NCI-H446 (cell line): ENCODE data around the gene KRT85.

Source experiments
- DNase-seq, 2 experiments: peaks; one replicate each; lab custom pipeline; 2025; lab: John Stamatoyannopoulos, UW

The KRT85 gene

DNA sequence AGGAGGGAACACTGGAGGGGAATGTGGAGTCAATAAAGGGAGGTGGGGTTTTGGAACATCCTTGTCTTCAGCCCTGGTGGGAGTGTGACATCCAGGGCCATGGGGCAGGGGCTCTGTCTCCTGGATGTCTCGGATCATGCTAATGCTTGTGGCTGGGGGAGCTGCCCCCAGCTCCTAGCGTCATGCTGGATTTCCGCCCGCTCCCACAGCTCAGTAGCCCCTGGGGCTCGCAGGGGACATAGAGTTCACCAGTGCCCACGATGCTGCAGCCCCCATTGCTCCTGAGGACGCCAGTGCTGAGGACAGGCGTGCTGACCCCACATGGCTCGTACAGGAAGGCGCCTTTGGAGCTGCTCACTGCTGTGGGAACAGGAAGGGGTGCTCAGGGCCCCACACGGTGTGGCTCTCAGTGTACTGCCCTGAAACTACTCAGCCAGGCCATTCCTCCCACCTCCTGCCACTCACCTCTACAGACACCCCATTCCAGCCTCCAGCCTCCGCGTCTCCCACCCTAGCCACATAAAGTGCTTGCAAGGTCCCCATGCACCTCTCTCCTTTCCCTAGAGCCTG, 27.6 kb upstream of the KRT85 start:
- no peak for DNase-seq

DNA sequence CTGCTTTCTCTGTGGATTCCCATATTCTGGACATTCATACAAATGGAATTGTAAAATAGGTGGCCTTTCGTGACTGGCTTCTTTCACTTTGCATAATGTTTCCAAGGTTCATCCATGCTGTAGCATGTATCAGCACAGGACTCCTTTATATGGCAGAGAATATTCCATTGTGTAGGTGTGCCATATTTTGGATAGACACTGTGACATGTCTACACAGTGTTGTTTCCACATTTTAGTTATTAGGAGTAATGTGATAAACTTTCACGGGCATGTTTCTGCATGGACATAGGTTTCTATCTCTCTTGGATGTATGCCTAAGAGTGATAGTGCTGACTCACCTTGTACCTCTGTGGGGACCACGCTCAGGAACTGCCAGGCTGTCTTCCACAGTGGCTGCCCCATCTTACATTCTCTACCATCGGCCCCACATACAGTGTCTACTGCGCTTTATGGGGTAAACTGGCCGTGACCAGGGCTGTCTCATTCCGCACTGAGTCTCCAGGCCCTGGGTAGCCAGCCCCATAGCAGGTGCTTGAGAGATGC, 25.3 kb upstream of the KRT85 start:
- no peak for DNase-seq

- DNase-seq: peak; percentile 92
These were observed 24.3 kb upstream of the KRT85 start for GRCh38 chr12:52391618-52392002.

DNA sequence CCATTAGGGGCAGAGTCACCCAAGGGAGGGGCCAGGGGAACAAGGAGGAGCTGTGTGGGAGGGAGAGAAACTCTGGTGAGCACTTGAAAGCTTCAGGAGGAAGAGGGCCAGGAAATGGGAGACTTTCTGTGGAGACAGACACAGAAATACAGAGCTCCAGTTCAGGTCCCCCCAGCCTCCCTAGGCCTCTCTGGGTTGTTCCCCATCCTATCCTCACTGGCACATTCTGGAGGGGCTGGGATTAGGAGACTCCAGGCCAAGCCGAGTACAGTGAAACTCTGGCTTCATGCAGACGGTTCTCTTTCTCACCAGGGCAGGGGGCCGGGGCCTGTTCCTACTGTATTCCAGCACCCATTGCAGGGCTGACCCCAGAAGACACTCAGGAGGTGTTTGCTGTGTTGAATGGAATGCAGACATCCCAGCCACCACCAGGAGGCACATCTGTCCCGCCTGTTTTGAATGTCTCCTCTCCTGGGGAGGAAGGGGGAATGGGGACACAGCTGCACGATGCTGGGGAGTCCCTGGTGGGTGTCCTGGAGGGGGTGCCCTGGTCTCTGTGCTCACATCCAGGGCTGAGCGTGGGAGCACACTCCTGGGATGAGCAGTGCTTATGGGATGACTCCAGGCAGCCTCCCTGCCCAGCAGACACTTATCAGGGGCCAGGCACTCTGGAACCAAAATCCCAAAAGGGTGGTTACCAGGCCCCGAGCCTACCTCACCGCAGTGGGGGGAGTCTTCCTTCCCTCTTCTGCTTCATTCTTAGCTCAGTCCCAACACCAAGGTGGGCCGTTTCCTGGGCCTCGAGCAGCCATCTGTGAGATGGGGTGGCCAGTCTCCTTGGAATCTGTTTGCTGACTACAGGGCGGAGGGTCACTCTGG, 23.7 kb upstream of the KRT85 start:
- no peak for DNase-seq

DNA sequence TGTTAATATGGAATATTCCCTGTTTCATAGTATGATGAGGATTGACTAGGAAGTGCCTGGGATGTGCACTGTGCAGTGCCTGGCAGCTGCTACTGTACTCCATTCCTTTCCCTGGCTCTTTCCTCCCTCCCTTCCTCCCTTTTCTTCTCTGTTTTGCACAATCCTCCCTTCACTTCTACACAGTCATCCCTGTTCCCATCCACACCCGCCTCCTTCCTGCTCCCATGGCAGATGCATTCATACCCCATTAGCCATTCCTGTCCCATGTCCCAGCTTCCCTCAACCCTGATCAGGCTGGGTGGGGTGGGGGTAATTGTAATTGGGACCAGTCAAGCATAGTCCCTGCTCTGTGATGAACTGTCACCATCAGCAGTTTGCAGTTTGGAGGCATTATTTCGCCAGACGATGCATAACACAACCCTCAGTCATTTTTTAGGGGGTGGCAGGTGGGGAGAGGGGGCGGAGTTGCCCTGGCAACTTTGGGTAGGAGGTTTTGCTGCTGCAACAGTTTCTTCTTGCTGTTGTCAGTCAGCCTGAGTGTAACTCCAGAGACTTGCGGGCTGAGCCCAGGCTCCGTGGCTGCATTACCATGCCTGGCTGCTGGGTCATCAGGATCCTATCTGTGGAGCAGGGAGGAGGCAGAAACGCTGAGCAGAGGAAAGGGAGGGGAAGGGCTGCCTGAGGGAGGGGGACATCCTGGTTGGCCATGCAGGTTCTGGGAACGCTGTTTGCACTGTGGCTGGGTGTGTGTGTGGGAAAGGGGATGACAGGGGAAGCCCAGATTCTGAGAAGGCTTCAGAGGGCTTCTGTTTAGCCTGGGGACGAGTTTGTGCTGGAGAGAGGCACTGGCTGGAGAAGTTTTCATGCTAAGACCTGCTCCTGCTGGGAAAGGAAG, 22.3 kb upstream of the KRT85 start:
- DNase-seq: no peak

- peak in 1 of 2 experiments; percentile 42 for DNase-seq
These were observed 20.6 kb upstream of the KRT85 start for GRCh38 chr12:52387859-52388258.

GRCh38 chr12:52385226-52385702, 18.0 kb upstream of the KRT85 start, which contains the start of gene KRT84:
Gene KRT84, minus strand, starts transcription at chr12:52385652. Its CDS starts 67 bp downstream, at chr12:52385585.
- no peak for DNase-seq

DNA sequence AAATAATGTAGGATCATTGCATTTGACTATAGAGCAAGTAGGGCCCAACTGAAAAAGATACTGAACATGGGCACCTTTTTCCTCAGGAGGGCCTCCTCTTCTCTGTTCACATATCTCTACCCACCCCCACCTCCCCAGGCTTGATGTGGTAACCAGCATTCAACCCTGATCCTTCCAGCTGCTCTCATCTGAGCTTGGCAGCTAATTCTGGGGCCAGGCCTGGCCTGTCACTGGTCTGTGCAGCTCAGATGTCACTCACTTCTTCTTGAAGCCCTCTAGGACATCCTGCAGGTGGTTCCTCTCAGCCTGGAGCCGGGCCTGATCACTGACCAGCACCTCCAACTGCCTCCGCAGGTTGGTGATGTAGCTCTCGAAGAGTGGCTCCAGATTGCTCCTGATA, 16.1 kb upstream of the KRT85 start:
- DNase-seq: no peak

GRCh38 chr12:52382854-52383253, 15.6 kb upstream of the KRT85 start:
- DNase-seq: no peak

- DNase-seq: no peak
These were observed 13.9 kb upstream of the KRT85 start for GRCh38 chr12:52381206-52381605.

- peak in 1 of 2 experiments; percentile 41 for DNase-seq
These were observed 13.0 kb upstream of the KRT85 start for GRCh38 chr12:52380271-52380694.

- no peak for DNase-seq
These were observed 12.3 kb upstream of the KRT85 start for GRCh38 chr12:52379536-52379935.

GRCh38 chr12:52378091-52378490, 10.8 kb upstream of the KRT85 start:
- DNase-seq: no peak

- DNase-seq: no peak
These were observed 10.0 kb upstream of the KRT85 start for GRCh38 chr12:52377266-52377665.

DNA sequence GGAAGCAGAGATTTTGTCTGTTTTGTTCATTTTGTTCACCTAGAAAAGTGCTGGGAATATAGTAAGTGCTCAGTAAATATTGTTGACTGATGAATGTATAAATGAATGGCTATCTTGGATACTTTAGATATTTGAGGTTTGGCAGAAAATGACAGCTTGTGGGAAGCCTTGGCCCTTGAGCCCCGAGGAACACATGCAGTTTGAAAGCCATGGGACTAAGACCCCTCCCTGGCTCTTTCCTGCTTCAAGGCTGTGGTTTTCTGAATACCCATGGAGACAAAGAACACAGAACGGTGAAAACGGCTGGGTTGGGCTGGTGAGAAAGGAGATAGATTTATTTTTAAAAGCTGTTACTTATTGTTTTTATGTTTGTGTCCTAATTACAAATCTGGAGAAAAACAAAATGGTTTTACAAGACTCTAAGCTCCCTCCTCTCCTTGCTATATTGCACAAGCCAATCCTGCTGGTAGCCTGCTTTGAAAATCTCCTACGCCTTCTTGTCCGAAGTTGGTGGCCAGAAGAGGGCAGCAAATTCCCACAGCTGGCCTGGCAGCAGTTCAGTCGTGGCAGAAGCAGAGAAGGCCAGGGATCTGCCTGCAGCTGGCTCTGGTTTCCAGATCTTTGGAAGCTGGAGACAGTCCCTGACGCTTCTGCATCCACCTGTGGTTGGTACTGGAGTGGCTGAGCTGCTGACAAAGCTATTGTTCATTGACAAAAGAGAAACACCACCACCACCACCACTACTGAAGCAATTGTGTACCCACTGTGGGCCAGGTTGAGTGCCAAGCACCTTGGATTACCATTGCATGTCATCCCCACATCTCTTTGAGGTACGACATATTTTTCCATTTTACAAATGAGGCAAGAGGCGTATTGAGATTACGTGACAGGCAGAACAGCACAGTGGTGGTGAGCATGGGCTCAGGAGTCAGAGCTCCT, 5.2 kb upstream of the KRT85 start:
- peak; percentile 5 to 75 for DNase-seq

DNA sequence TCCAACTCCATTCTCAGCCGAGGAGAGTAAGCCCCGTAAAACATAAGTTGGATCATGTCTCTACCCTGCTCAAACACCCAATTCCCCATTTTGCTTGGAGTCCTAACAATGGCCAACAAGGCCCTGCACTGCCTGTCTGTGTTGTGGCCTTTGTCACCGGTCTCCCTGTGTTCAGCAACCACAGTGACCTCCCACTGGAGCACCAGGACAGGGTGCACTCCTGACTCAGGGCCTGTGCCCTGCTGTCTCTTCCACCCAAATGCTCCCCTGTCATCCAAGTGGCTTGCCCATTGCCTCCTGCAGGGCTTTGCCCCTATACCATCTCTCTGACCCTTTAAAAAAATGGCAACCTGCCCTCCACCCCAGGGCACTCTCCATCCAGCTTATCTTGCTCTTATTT, 4.4 kb upstream of the KRT85 start:
- DNase-seq: no peak

GRCh38 chr12:52370926-52371608, 3.8 kb upstream of the KRT85 start:
- peak in 1 of 2 experiments; percentile 42 for DNase-seq

GRCh38 chr12:52369809-52370208, 2.5 kb upstream of the KRT85 start:
- no peak for DNase-seq

GRCh38 chr12:52369211-52369610, 1.9 kb upstream of the KRT85 start:
- no peak for DNase-seq

DNA sequence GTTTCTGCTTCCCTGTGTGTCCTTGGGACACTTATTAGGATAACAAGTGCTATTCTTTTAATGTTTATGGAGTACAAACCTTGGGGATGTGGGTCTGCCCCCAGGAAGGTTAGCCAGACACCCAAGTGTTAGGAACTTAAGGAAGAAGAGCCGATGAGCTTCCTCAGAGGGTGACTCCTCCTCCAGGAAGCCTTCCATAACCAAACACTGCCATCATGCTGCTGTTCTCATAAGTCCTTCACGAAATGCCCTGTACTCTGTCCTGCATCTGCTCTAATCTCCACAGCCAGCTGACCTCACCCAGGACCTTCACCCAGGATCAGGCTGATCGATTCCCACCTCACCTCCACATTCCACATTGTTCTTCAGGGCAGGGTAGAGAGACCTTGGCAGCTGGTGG, 1.2 kb upstream of the KRT85 start:
- no peak for DNase-seq
